Neuronal stem cell (in vitro differentiated cells): ENCODE results near the gene PATZ1.
A peak's percentile ranks its signal among the peaks of the same experiment; 100 is the strongest.

ENCODE experiments used
- DNase-seq: peaks from one replicate; pipeline ENCODE4 v3.0.0-alpha.2; 2013; ENCODE audit warnings: low spot score
- H2AFZ ChIP-seq: one replicate; pipeline ENCODE4 v1.6.1; 2013; ENCODE audit warnings: mild to moderate bottlenecking, low read length, inconsistent platforms
- H2AK5ac ChIP-seq: 2 replicates; pipeline ENCODE4 v1.6.1; 2013; ENCODE audit warnings: low read depth, mild to moderate bottlenecking, inconsistent platforms, low read length, moderate library complexity, mixed read lengths
- H2BK120ac ChIP-seq: 2 replicates; pipeline ENCODE4 v1.6.1; 2013; ENCODE audit warnings: low read depth, mild to moderate bottlenecking, inconsistent platforms, low read length, moderate library complexity, mixed read lengths
- H2BK12ac ChIP-seq: one replicate; pipeline ENCODE4 v1.6.1; 2013; ENCODE audit warnings: low read length, inconsistent platforms
- H2BK15ac ChIP-seq: 2 replicates; pipeline ENCODE4 v1.6.1; 2013; ENCODE audit warnings: mild to moderate bottlenecking, low read length, inconsistent platforms, mixed read lengths
- H2BK5ac ChIP-seq: one replicate; pipeline ENCODE4 v1.6.1; 2013; ENCODE audit warnings: inconsistent platforms, mild to moderate bottlenecking, low read length, moderate library complexity
- H3K14ac ChIP-seq: one replicate; pipeline ENCODE4 v1.6.1; 2013; ENCODE audit warnings: low read length, inconsistent platforms
- H3K18ac ChIP-seq: 2 replicates; pipeline ENCODE4 v1.6.1; 2013; ENCODE audit warnings: low read length, inconsistent platforms
- H3K23ac ChIP-seq: 2 replicates; pipeline ENCODE4 v1.6.1; 2013; ENCODE audit warnings: low read depth, mild to moderate bottlenecking, mixed read lengths, low read length, inconsistent platforms; ENCODE audit not compliant: poor library complexity
- H3K27ac ChIP-seq: replicated peaks from 3 replicates; pipeline ENCODE4 v1.5.1; 2013; ENCODE audit warnings: low read length, inconsistent platforms
- H3K27me3 ChIP-seq, 3 experiments: 2 replicates each; pipeline ENCODE4 v1.6.1; 2013; ENCODE audit warnings: low read length in 3 of 3, mild to moderate bottlenecking in 2 of 3, inconsistent platforms in 1 of 3, low read depth in 1 of 3, mixed read lengths in 1 of 3, moderate library complexity in 1 of 3; ENCODE audit not compliant: control insufficient read depth in 3 of 3, insufficient read depth in 3 of 3
- H3K36me3 ChIP-seq, 2 donors: replicated peaks in 1 of 2; 2 replicates each; pipeline ENCODE4 v1.6.1; 2013; ENCODE audit warnings: low read length in 2 of 2; ENCODE audit not compliant: control insufficient read depth in 2 of 2, insufficient read depth in 2 of 2
- H3K4ac ChIP-seq: 2 replicates; pipeline ENCODE4 v1.6.1; 2013; ENCODE audit warnings: inconsistent platforms, mild to moderate bottlenecking, low read length, moderate library complexity
- H3K4me1 ChIP-seq, 2 donors: 1 replicate in 1 of 2; 2 replicates in 1 of 2; pipeline ENCODE4 v1.6.1; 2013; ENCODE audit warnings: low read length in 2 of 2, low read depth in 1 of 2; ENCODE audit not compliant: control insufficient read depth in 2 of 2, insufficient read depth in 1 of 2
- H3K4me2 ChIP-seq: one replicate; pipeline ENCODE4 v1.6.1; 2013; ENCODE audit warnings: mild to moderate bottlenecking, low read length, inconsistent platforms; ENCODE audit not compliant: insufficient read depth, poor library complexity, severe bottlenecking
- H3K4me3 ChIP-seq, 2 donors: 2 replicates each; pipeline ENCODE4 v1.5.1; 2013; ENCODE audit warnings: low read length in 2 of 2, mild to moderate bottlenecking in 2 of 2, inconsistent platforms in 1 of 2, moderate library complexity in 1 of 2
- H3K79me1 ChIP-seq: one replicate; pipeline ENCODE4 v1.6.1; 2013; ENCODE audit warnings: low read depth, mild to moderate bottlenecking, inconsistent platforms, low read length, moderate library complexity
- H3K9ac ChIP-seq: one replicate; pipeline ENCODE4 v1.6.1; 2013; ENCODE audit warnings: mild to moderate bottlenecking, low read depth, low read length, inconsistent platforms; ENCODE audit not compliant: poor library complexity
- H3K9me3 ChIP-seq, 2 donors: replicated peaks in 1 of 2; 2 replicates each; pipeline versions ENCODE3 to v1.6.1; 2013; ENCODE audit warnings: low read length in 2 of 2, mild to moderate bottlenecking in 2 of 2, inconsistent platforms in 1 of 2, low read depth in 1 of 2, mixed read lengths in 1 of 2, moderate library complexity in 1 of 2; ENCODE audit not compliant: control insufficient read depth in 2 of 2, insufficient read depth in 1 of 2
- H4K8ac ChIP-seq: one replicate; pipeline ENCODE4 v1.6.1; 2013; ENCODE audit warnings: low read depth, mild to moderate bottlenecking, inconsistent platforms, low read length, moderate library complexity
- H4K91ac ChIP-seq: one replicate; pipeline ENCODE4 v1.6.1; 2013; ENCODE audit warnings: low read length, low read depth, mild to moderate bottlenecking, inconsistent platforms; ENCODE audit not compliant: poor library complexity
- WGBS, 2 donors: extraction: QIAGEN DNeasy Blood & Tissue Kit; methylation state at CpG; one replicate each; pipeline ENCODE4 v1.1.7; 2013; ENCODE audit warnings: missing lambda C conversion rate in 2 of 2, mixed read lengths in 1 of 2; ENCODE audit not compliant: insufficient read length in 2 of 2, insufficient replicate concordance in 1 of 2; ENCODE audit errors: extremely low coverage in 2 of 2; 5-methylcytosine and 5-hydroxymethylcytosine counted together

The PATZ1 gene

DNA sequence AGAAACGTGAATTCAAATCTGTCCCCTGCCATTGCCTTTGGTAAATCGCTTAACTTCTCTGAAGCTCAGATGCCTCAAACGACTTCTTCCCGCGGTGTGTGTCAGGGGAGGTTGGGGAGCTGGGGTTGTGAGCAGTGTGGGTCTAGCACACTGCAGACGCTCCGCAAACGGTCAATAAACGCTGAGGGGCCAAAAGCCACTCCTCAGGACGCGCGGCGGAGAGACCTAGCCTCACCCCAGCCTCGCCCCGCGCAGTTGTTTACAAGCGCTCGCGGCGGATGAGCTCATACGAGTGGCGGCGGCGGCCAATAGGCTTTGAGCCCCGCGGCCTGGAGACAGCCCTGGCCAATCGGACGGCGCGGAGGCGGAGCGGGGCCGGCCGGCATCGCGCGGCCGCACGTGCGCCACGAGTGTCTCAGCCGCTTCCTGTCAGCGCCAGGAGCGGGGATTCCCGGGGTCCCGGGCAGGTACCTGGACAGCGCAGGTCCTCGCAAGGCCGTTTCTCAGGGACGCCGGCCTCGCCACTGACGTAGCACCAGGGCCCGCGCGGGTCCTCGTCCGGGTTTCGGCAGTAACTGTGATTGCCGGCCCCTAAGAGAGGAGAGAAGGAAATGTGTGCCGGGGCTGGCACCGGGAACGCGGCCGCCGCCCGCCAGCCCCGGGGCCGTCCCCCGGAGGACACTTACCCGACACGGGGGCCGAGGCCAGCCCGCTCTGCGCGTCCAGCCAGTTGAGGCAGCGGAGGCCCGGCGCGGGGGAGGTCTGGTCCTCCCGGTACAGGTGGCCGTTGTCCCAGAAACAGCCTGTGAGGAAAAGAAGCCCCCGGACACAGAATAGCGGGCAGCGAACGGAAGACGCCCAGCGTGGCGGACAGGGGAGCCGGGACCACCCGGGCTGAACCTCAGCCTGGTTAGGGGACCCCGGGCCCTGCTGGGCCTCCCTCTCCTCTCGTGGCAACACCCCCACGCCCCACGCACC is 55.4 kb downstream of the PATZ1 start:
- Histone ChIP-seq H2AFZ (peak overlapping the region; percentile 81), H4K8ac (no peak overlapping the region), H3K9me3 (no peaks in the 10 kb centered on the region), H3K9ac (no peak overlapping the region), H3K14ac (no peak overlapping the region), H3K27ac (no peak overlapping the region), H2BK120ac (peak overlapping the region; percentile 57), H2AK5ac (no peak overlapping the region), H2BK15ac (no peak overlapping the region), H3K18ac (peak overlapping the region; percentile 88), H3K4me2 (peak overlapping the region; percentile 99), H3K4me3 (peak overlapping the region; percentile 65 to 74), H3K36me3 (peaks cover 0 to 3% of the 10 kb centered on the region in 2 donors), H3K23ac (peak overlapping the region; percentile 80), H3K79me1 (no peaks in the 10 kb centered on the region), H2BK12ac (no peak overlapping the region), H3K4me1 (peaks cover 3 to 5% of the 10 kb centered on the region in 2 donors), H2BK5ac (no peak overlapping the region), H4K91ac (no peak overlapping the region), H3K4ac (no peak overlapping the region), H3K27me3 (peaks cover 0 to 21% (median 0%) of the 10 kb centered on the region in 3 experiments)
- DNase-seq, result peak; percentile 84
- no CpG with 5 or more reads among the region's 95 CpGs for WGBS, 2 donors

DNA sequence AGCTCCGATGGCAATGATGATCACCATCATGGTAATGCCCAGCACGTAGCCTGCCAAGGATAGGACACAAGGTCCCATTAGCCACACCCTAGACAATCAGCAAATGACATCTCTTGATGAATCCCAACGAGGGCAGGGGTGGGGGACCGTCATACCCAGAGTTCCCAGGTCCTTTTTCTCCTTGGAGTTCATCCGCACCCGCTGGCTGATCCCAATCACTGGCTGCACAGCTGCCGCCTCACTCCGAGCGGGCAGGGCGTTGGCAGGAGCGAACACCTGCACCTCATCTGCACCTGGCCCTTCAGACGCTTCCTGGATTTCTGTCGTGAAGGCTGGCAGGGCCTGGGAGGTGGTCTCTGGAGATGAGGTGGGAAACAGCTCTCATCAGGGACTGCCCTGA is 56.8 kb downstream of the PATZ1 start:
- no peak overlapping the region for H3K23ac ChIP-seq
- no peak overlapping the region for H2BK5ac ChIP-seq
- H3K4ac ChIP-seq, result no peak overlapping the region
- H2BK12ac ChIP-seq, result no peak overlapping the region
- H2AFZ ChIP-seq, result no peak overlapping the region
- H3K9me3 ChIP-seq, result no peaks in the 10 kb centered on the region
- no peak overlapping the region for H3K18ac ChIP-seq
- no peak for DNase-seq
- H3K4me3 ChIP-seq, result no peak overlapping the region
- H3K4me1 ChIP-seq, result peaks cover 5 to 11% of the 10 kb centered on the region in 2 donors
- H2AK5ac ChIP-seq, result peak overlapping the region; percentile 42
- H3K9ac ChIP-seq, result peak overlapping the region; percentile 36
- WGBS, 2 donors, result no CpG with 5 or more reads among the region's 13 CpGs
- no peak overlapping the region for H2BK120ac ChIP-seq
- H3K27ac ChIP-seq, result no peak overlapping the region
- H2BK15ac ChIP-seq, result peak overlapping the region; percentile 54
- no peak overlapping the region for H3K4me2 ChIP-seq
- H3K27me3 ChIP-seq, result peaks cover 0 to 21% (median 0%) of the 10 kb centered on the region in 3 experiments
- peaks cover 0 to 3% of the 10 kb centered on the region in 2 donors for H3K36me3 ChIP-seq
- no peaks in the 10 kb centered on the region for H3K79me1 ChIP-seq
- no peak overlapping the region for H4K91ac ChIP-seq
- H4K8ac ChIP-seq, result no peak overlapping the region
- H3K14ac ChIP-seq, result no peak overlapping the region

DNA sequence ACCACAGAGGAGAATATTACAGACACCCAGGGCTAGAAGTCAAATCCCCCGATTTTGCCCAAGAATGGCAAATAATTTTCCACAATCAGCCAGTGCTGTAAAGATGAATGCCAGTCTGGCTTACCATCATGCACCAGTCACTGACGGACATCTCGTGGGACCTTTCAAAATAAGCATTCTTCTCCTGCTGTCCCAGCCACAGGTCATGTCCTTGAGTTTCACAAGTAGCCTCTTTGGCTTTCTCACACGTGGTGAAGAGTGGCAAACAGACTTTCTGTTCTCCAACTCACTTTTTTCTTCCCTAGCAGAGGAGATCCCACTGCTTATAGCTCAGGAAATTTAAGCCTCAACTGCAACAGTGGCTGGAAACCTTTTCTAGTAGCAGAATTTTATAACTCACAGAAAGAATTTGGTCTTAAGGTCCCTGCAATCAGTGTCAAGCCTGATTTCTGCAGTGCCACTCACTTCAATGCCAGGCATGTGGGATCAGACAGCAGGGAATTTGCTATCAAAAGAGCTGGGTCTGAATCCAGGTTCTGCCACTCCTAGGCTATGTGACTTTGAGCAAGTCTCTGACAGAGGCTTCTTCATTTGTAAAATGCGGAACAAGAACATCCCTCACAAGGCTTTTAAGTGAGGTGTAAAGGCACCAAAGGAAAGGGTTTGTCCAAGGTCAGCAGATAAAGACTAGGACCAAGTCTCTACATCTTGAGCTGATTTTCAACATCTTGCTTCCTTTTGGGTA is 57.5 kb downstream of the PATZ1 start:
- Histone ChIP-seq H3K4me2 (no peak overlapping the region), H2BK5ac (no peak overlapping the region), H3K4me3 (no peak overlapping the region), H3K36me3 (peaks cover 0 to 3% of the 10 kb centered on the region in 2 donors), H2AK5ac (no peak overlapping the region), H3K79me1 (no peaks in the 10 kb centered on the region), H4K8ac (no peak overlapping the region), H3K9me3 (no peaks in the 10 kb centered on the region), H2BK12ac (no peak overlapping the region), H3K27ac (no peak overlapping the region), H3K4me1 (peaks cover 7 to 14% of the 10 kb centered on the region in 2 donors), H3K18ac (no peak overlapping the region), H2BK15ac (no peak overlapping the region), H4K91ac (no peak overlapping the region), H3K4ac (no peak overlapping the region), H3K9ac (no peak overlapping the region), H3K27me3 (peaks cover 0 to 21% (median 0%) of the 10 kb centered on the region in 3 experiments), H3K23ac (no peak overlapping the region), H3K14ac (no peak overlapping the region), H2BK120ac (no peak overlapping the region), H2AFZ (no peak overlapping the region)
- DNase-seq, result no peak
- no CpG with 5 or more reads among the region's 5 CpGs for WGBS, 2 donors
